HepG2 (cell line): ENCODE data around the gene RUNX2. TPM values are rescaled to one million over a fixed set of nuclear protein-coding genes. Genes with fewer than 3 reads are reported as not detected.

Source experiments
- ATAC-seq: fragments of 200-7000 bp; cut with Tn5 transposase; 3 replicates; pipeline ENCODE4 v1.9.1; 2020; ENCODE audit warnings: mild to moderate bottlenecking, moderate library complexity
- BruUV-seq: library from RNA; stranded (reverse); fragments of 400-500 nt; replicated peaks from 2 replicates; lab custom pipeline; 2021; lab: Mats Ljungman, UMichigan
- CTCF ChIA-PET: fragments of 300-600 bp; formaldehyde crosslinking; extraction: SDS; loops from one replicate; lab custom pipeline; 2021; ENCODE audit warnings: low total read pairs, inconsistent platforms, low intra/inter-chr PET ratio; lab: Yijun Ruan, JAX
- POLR2A ChIA-PET: fragments of 350-600 bp; sonication (Branson Sonifier 250); formaldehyde crosslinking; loops from one replicate; lab custom pipeline; 2020; ENCODE audit warnings: antibody characterized with exemption, inconsistent platforms; lab: Yijun Ruan, JAX
- DNase-seq: peaks from one replicate; pipeline ENCODE4 v3.0.0-alpha.2; 2015; ENCODE audit warnings: low spot score
- FAIRE-seq: peaks from 3 replicates; lab custom pipeline; 2011; peaks lifted over from hg19 to GRCh38; lab: Jason Lieb, UNC
- H2AFZ ChIP-seq: one replicate; pipeline ENCODE4 v1.6.1; 2011; ENCODE audit warnings: low read length, inconsistent platforms
- H3K27ac ChIP-seq: fragments of 300-600 bp; 3 replicates; pipeline ENCODE4 v1.8.0; 2011; ENCODE audit warnings: mixed run types, mild to moderate bottlenecking, mixed read lengths, low read length, inconsistent platforms; ENCODE audit not compliant: insufficient read depth; ENCODE audit errors: extremely low read length
- H3K27me3 ChIP-seq, 2 experiments: fragments of 200-600 bp in 1 of 2; 2 replicates in 1 of 2; 3 replicates in 1 of 2; pipeline versions ENCODE4 v1.6.0 to v1.8.0; 2011; ENCODE audit warnings: low read length in 2 of 2, mild to moderate bottlenecking in 2 of 2, moderate library complexity in 2 of 2, inconsistent platforms in 1 of 2; ENCODE audit not compliant: insufficient read depth in 2 of 2, control insufficient read depth in 1 of 2
- H3K36me3 ChIP-seq, 2 experiments: fragments of 200-600 bp in 1 of 2; replicated peaks in 1 of 2; 2 replicates in 1 of 2; 3 replicates in 1 of 2; pipeline versions ENCODE4 v1.5.1 to v1.8.0; 2011; ENCODE audit warnings: low read length in 2 of 2, inconsistent platforms in 1 of 2; ENCODE audit not compliant: insufficient read depth in 2 of 2, control insufficient read depth in 1 of 2
- H3K4me1 ChIP-seq: 2 replicates; pipeline ENCODE4 v1.5.1; 2012; ENCODE audit warnings: low read length, inconsistent platforms; ENCODE audit not compliant: insufficient read depth
- H3K4me2 ChIP-seq: 2 replicates; pipeline ENCODE4 v1.6.0; 2011; ENCODE audit warnings: low read depth, low read length, inconsistent platforms
- H3K4me3 ChIP-seq, 3 experiments: fragments of 200-600 bp in 1 of 3; sonication (generic), shearing (Covaris generic) in 1 of 3; replicated peaks in 1 of 3; 2 replicates each; pipeline ENCODE4 v1.5.1; 2011 to 2016; ENCODE audit warnings: low read length in 3 of 3, inconsistent platforms in 2 of 3, low read depth in 2 of 3, mild to moderate bottlenecking in 2 of 3, control low read depth in 1 of 3, mixed read lengths in 1 of 3; ENCODE audit not compliant: insufficient read depth in 1 of 3
- H3K79me2 ChIP-seq: one replicate; pipeline ENCODE4 v1.6.1; 2011; ENCODE audit warnings: low read length, inconsistent platforms; ENCODE audit not compliant: insufficient read depth
- H3K9ac ChIP-seq: 2 replicates; pipeline ENCODE4 v1.6.0; 2011; ENCODE audit warnings: mild to moderate bottlenecking, low read depth, low read length, inconsistent platforms; ENCODE audit not compliant: insufficient read depth
- H3K9me3 ChIP-seq: 2 replicates; pipeline ENCODE4 v1.5.1; 2012; ENCODE audit warnings: mild to moderate bottlenecking, low read length
- H4K20me1 ChIP-seq: 2 replicates; pipeline ENCODE4 v1.6.0; 2011; ENCODE audit warnings: inconsistent platforms, mild to moderate bottlenecking, low read length, moderate library complexity; ENCODE audit not compliant: insufficient read depth
- AGO1 ChIP-seq: fragments of 200-400 bp; formaldehyde crosslinking; IDR thresholded peaks from 2 replicates; pipeline ENCODE4 v1.6.1; 2017; ENCODE audit warnings: mild to moderate bottlenecking, low read depth, low read length, moderate library complexity; ENCODE audit not compliant: poor library complexity, severe bottlenecking
- BORCS8-MEF2B ChIP-seq: sonication (generic); formaldehyde crosslinking; IDR thresholded peaks from 2 replicates; pipeline ENCODE4 v1.8.0; 2022; ENCODE audit warnings: mild to moderate bottlenecking, missing genetic modification reagents
- CCAR2 ChIP-seq: fragments of 200-400 bp; formaldehyde crosslinking; optimal IDR thresholded peaks from 2 replicates; pipeline ENCODE3; 2018; ENCODE audit warnings: low read depth, mild to moderate bottlenecking, low read length, moderate library complexity
- FLYWCH1 ChIP-seq: sonication (generic); formaldehyde crosslinking; IDR thresholded peaks from 2 replicates; pipeline ENCODE4 v1.8.1; 2023; ENCODE audit warnings: mild to moderate bottlenecking, missing genetic modification reagents
- KMT2A ChIP-seq: sonication (generic); formaldehyde crosslinking; IDR thresholded peaks from 2 replicates; pipeline ENCODE4 v1.4.0; 2020; ENCODE audit warnings: missing genetic modification reagents
- RAD51 ChIP-seq: fragments of 450-650 bp; IDR thresholded peaks from 2 replicates; pipeline ENCODE4 v1.6.1; 2016; ENCODE audit warnings: borderline replicate concordance
- RFX3 ChIP-seq: IDR thresholded peaks from 2 replicates; pipeline ENCODE4 v1.6.1; 2016; ENCODE audit warnings: missing biosample characterization, missing genetic modification reagents
- SPEN ChIP-seq: sonication (generic); formaldehyde crosslinking; IDR thresholded peaks from 2 replicates; pipeline ENCODE4 v1.5.1; 2020; ENCODE audit warnings: low read depth, mild to moderate bottlenecking, missing genetic modification reagents
- STAT5B ChIP-seq: sonication (generic); formaldehyde crosslinking; IDR thresholded peaks from 2 replicates; pipeline ENCODE4 v1.4.0; 2020; ENCODE audit warnings: missing genetic modification reagents
- ZBTB38 ChIP-seq: sonication (generic); formaldehyde crosslinking; IDR thresholded peaks from 2 replicates; pipeline ENCODE4 v1.5.1; 2020; ENCODE audit warnings: mild to moderate bottlenecking, missing genetic modification reagents
- ZFP36L2 ChIP-seq: sonication (generic); formaldehyde crosslinking; IDR thresholded peaks from 2 replicates; pipeline ENCODE4 v1.4.0; 2020; ENCODE audit warnings: missing genetic modification reagents
- ZNF225 ChIP-seq: sonication (generic); formaldehyde crosslinking; IDR thresholded peaks from 2 replicates; pipeline ENCODE4 v1.4.0; 2020; ENCODE audit warnings: mild to moderate bottlenecking, missing genetic modification reagents
- ZNF570 ChIP-seq: sonication (generic); formaldehyde crosslinking; IDR thresholded peaks from 2 replicates; pipeline ENCODE4 v1.4.0; 2020; ENCODE audit warnings: mild to moderate bottlenecking, missing genetic modification reagents, borderline replicate concordance
- ZNF605 ChIP-seq: sonication (generic); formaldehyde crosslinking; IDR thresholded peaks from 2 replicates; pipeline ENCODE4 v1.8.0; 2022; ENCODE audit warnings: mild to moderate bottlenecking, missing genetic modification reagents
- ZNF780A ChIP-seq: sonication (generic); formaldehyde crosslinking; IDR thresholded peaks from 2 replicates; pipeline ENCODE4 v1.8.0; 2022; ENCODE audit warnings: mild to moderate bottlenecking, missing genetic modification reagents, moderate library complexity
- WGBS: methylation state at CpG from one replicate; pipeline ENCODE4 v1.1.6; 2017; ENCODE audit warnings: low lambda C conversion rate; 5-methylcytosine and 5-hydroxymethylcytosine counted together
- in situ Hi-C: cut with HindIII; loops from 2 replicates; pipeline ENCODE4 v1.10.0; 2017; ENCODE audit warnings: low pct_unique_long_range_greater_than_20kb; ENCODE audit not compliant: extremely low pct_ligation_motif_present
- intact Hi-C: fragments of 100-400 bp; cut with micrococcal nuclease; formaldehyde crosslinking; loops from one replicate; pipeline ENCODE4 v1.10.0; 2022; ENCODE audit not compliant: unreplicated experiment
- polyA plus RNA-seq, 8 experiments: library from polyadenylated mRNA; depleted of rRNA in 3 of 8; stranded (reverse) in 7 of 8; unstranded in 1 of 8; fragments of >200 nt; fragmentation: Illumina TruSeq in 4 of 8; extraction: Trizol in 4 of 8; gene quantifications; 2 replicates each; pipeline versions ENCODE4 v1.2.1 to v1.2.3, GENCODE V29; 2011 to 2016; ENCODE audit warnings: low read depth in 4 of 8, missing spikeins in 1 of 8, mixed read lengths in 1 of 8; ENCODE audit not compliant: insufficient read depth in 1 of 8
- total RNA-seq, 5 experiments: library from RNA; depleted of rRNA; stranded (reverse); fragments of >200 nt; fragmentation: Illumina TruSeq; extraction: Trizol; gene quantifications; 2 replicates each; pipeline ENCODE4 v1.2.3, GENCODE V29; 2016; ENCODE audit warnings: low read depth in 1 of 5
- TF ChIP-seq, protein P1 (sequence below): IDR thresholded peaks from 2 replicates; pipeline ENCODE4 v1.6.1; 2012; ENCODE audit warnings: inconsistent platforms
- TF ChIP-seq, protein P2 (sequence below): sonication (generic); formaldehyde crosslinking; IDR thresholded peaks from 2 replicates; pipeline ENCODE4 v1.8.0; 2022; ENCODE audit warnings: missing genetic modification reagents, mild to moderate bottlenecking, borderline replicate concordance
- TF ChIP-seq, protein P3 (sequence below), 2 experiments: fragments of 450-650 bp in 1 of 2; sonication (generic) in 1 of 2; formaldehyde crosslinking; IDR thresholded peaks; 2 replicates each; pipeline versions ENCODE4 v1.5.0 to v1.8.0; 2020 to 2022; ENCODE audit warnings: mild to moderate bottlenecking in 1 of 2, missing genetic modification reagents in 1 of 2

Gene RUNX2
- total and polyA plus RNA-seq, 2 of the 13 experiments (the other 11 are each of a cell fraction or from before 2014, with no cell fraction given) = not detected

DNA sequence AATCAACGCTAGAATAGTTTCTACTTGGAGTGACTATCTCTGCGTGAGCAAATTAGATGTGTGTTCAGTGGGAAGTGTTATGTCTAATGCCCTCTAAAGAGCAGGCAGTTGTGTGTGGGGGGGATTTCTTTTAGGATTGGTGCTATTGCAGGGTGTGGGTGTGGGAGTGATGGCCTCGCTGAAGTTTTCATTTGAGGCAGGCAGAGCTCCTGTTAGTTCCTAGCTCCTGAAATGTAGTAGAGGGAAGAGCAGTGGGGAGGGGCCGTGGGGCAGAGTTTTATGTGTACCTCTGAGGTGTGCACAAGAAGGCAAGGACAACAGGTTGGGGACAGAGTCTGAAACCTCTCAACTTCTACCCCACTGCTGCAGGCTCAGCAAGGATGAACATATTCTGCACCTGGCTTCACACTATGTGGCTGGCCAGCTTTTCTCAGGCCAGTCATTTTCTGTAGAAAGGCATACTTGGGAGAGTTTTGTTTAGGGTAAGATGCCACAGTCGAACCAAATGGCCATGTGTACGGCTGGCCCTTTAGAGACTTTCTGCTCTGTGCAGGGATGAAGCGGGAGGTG lies 278.8 kb downstream of the RUNX2 start:
- in situ Hi-C loops (no loop called here), intact Hi-C loops (no loop called here)
- Histone ChIP-seq H3K79me2 (no peaks in the 10 kb centered on the region), H3K27ac (no peak overlapping the region), H4K20me1 (no peaks in the 10 kb centered on the region), H3K4me2 (no peak overlapping the region), H3K4me3 (no peak overlapping the region), H3K9ac (no peak overlapping the region), H3K4me1 (no peaks in the 10 kb centered on the region), H3K27me3 (no peaks in the 10 kb centered on the region), H3K9me3 (no peaks in the 10 kb centered on the region), H3K36me3 (no peaks in the 10 kb centered on the region), H2AFZ (no peak overlapping the region)
- FAIRE-seq (no peak), DNase-seq (no peak), ATAC-seq (no peak)
- POLR2A ChIA-PET = no interaction called here
- CTCF ChIA-PET = no interaction called here
- TF ChIP-seq CCAR2 (no peak), STAT5B (CRISPR knock-in tag) (no peak), KMT2A (no peak), FLYWCH1 (CRISPR knock-in tag) (no peak), ZFP36L2 (CRISPR knock-in tag) (no peak), BORCS8-MEF2B (no peak), ZNF570 (CRISPR knock-in tag) (no peak), RAD51 (no peak), ZBTB38 (CRISPR knock-in tag) (no peak), ZNF605 (no peak), RFX3 (CRISPR knock-in tag) (no peak), AGO1 (no peak), SPEN (CRISPR knock-in tag) (no peak), ZNF225 (no peak), ZNF780A (CRISPR knock-in tag) (no peak)
- TF ChIP-seq, protein P1, sequence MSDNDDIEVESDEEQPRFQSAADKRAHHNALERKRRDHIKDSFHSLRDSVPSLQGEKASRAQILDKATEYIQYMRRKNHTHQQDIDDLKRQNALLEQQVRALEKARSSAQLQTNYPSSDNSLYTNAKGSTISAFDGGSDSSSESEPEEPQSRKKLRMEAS = no peak
- TF ChIP-seq, protein P2, sequence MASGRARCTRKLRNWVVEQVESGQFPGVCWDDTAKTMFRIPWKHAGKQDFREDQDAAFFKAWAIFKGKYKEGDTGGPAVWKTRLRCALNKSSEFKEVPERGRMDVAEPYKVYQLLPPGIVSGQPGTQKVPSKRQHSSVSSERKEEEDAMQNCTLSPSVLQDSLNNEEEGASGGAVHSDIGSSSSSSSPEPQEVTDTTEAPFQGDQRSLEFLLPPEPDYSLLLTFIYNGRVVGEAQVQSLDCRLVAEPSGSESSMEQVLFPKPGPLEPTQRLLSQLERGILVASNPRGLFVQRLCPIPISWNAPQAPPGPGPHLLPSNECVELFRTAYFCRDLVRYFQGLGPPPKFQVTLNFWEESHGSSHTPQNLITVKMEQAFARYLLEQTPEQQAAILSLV (CRISPR knock-in tag) = no peak
- TF ChIP-seq, protein P3, sequence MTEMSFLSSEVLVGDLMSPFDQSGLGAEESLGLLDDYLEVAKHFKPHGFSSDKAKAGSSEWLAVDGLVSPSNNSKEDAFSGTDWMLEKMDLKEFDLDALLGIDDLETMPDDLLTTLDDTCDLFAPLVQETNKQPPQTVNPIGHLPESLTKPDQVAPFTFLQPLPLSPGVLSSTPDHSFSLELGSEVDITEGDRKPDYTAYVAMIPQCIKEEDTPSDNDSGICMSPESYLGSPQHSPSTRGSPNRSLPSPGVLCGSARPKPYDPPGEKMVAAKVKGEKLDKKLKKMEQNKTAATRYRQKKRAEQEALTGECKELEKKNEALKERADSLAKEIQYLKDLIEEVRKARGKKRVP (CRISPR knock-in tag; IDR thresholded peaks at IDR 0.05) = no peak
- WGBS = 35% methylated on average over 7 of the region's 7 CpGs
- no TSS peak for BruUV-seq
